HEK293 (cell line): ENCODE data around the gene FDXACB1.

ENCODE experiments used
- CTCF ChIA-PET: fragments of 350-600 bp; formaldehyde crosslinking; extraction: SDS; loops from one replicate; lab custom pipeline; 2021; ENCODE audit warnings: antibody characterized with exemption; lab: Yijun Ruan, JAX
- POLR2A ChIA-PET: fragments of 300-600 bp; formaldehyde crosslinking; extraction: SDS; loops from one replicate; lab custom pipeline; 2020; ENCODE audit warnings: antibody characterized with exemption, inconsistent platforms; lab: Yijun Ruan, JAX
- H3K27ac ChIP-seq: fragments of 200-500 bp; sonication (Bioruptor generic); 2 replicates; pipeline ENCODE4 v1.5.1; 2014; ENCODE audit warnings: low read depth, low read length, control low read depth, inconsistent platforms; ENCODE audit errors: extremely low read depth
- H3K36me3 ChIP-seq, 2 experiments: fragments of 200-500 bp in 1 of 2; sonication (Bioruptor generic) in 1 of 2; 1 replicate in 1 of 2; 2 replicates in 1 of 2; pipeline ENCODE4 v1.5.1; 2014 to 2017; ENCODE audit warnings: inconsistent platforms in 2 of 2, low read length in 2 of 2; ENCODE audit not compliant: control insufficient read depth in 2 of 2, insufficient read depth in 1 of 2
- H3K4me1 ChIP-seq: fragments of 200-500 bp; sonication (Bioruptor generic); 2 replicates; pipeline ENCODE4 v1.5.1; 2014; ENCODE audit warnings: mild to moderate bottlenecking, low read length, inconsistent platforms; ENCODE audit not compliant: control insufficient read depth, insufficient read depth
- H3K4me3 ChIP-seq: 2 replicates; pipeline ENCODE4 v1.5.1; 2011; ENCODE audit warnings: low read depth, mild to moderate bottlenecking, control low read depth, low read length, moderate library complexity
- H3K9me3 ChIP-seq: fragments of 200-500 bp; sonication (Bioruptor generic); 2 replicates; pipeline ENCODE4 v1.5.1; 2014; ENCODE audit warnings: low read depth, low read length, inconsistent platforms; ENCODE audit not compliant: control insufficient read depth, insufficient read depth
- CTCF ChIP-seq: fragments of 450-650 bp; formaldehyde crosslinking; IDR thresholded peaks from 2 replicates; pipeline ENCODE4 v1.5.1; 2016; ENCODE audit warnings: missing biosample characterization, missing genetic modification characterization
- HIC1 ChIP-seq: fragments of 450-650 bp; formaldehyde crosslinking; IDR thresholded peaks from 2 replicates; pipeline ENCODE4 v1.5.1; 2016; ENCODE audit warnings: missing biosample characterization, missing genetic modification characterization
- KLF17 ChIP-seq: fragments of 450-650 bp; formaldehyde crosslinking; IDR thresholded peaks from 2 replicates; pipeline ENCODE4 v1.5.1; 2016; ENCODE audit warnings: missing biosample characterization, missing genetic modification characterization
- PRDM10 ChIP-seq: fragments of 450-650 bp; formaldehyde crosslinking; IDR thresholded peaks from 2 replicates; pipeline ENCODE4 v1.5.1; 2016; ENCODE audit warnings: missing biosample characterization, missing genetic modification characterization
- TSHZ1 ChIP-seq: fragments of 450-650 bp; formaldehyde crosslinking; IDR thresholded peaks from 2 replicates; pipeline ENCODE4 v1.5.1; 2016; ENCODE audit warnings: missing biosample characterization, missing genetic modification characterization, borderline replicate concordance
- WT1 ChIP-seq: fragments of 450-650 bp; formaldehyde crosslinking; IDR thresholded peaks from 2 replicates; pipeline ENCODE4 v1.5.1; 2016; ENCODE audit warnings: missing biosample characterization, missing genetic modification characterization
- ZNF19 ChIP-seq: fragments of 450-650 bp; formaldehyde crosslinking; IDR thresholded peaks from 2 replicates; pipeline ENCODE4; 2016; ENCODE audit warnings: missing biosample characterization, missing genetic modification characterization, low read depth
- ZNF350 ChIP-seq: fragments of 450-650 bp; formaldehyde crosslinking; IDR thresholded peaks from 2 replicates; pipeline ENCODE4 v1.5.0; 2017; ENCODE audit warnings: missing biosample characterization, mild to moderate bottlenecking, missing genetic modification characterization
- ZNF362 ChIP-seq: fragments of 450-650 bp; formaldehyde crosslinking; IDR thresholded peaks from 2 replicates; pipeline ENCODE4 v1.5.1; 2016; ENCODE audit warnings: missing biosample characterization, missing genetic modification characterization
- ZNF416 ChIP-seq: fragments of 450-650 bp; formaldehyde crosslinking; IDR thresholded peaks from 2 replicates; pipeline ENCODE4 v1.5.1; 2016; ENCODE audit warnings: missing biosample characterization, missing genetic modification characterization
- ZNF449 ChIP-seq: fragments of 450-650 bp; formaldehyde crosslinking; IDR thresholded peaks from 2 replicates; pipeline ENCODE4 v1.5.1; 2017; ENCODE audit warnings: missing biosample characterization, mild to moderate bottlenecking, missing genetic modification characterization, moderate library complexity
- ZNF501 ChIP-seq: fragments of 450-650 bp; formaldehyde crosslinking; IDR thresholded peaks from 2 replicates; pipeline ENCODE4 v1.5.1; 2016; ENCODE audit warnings: missing biosample characterization, missing genetic modification characterization
- ZNF521 ChIP-seq: fragments of 450-650 bp; formaldehyde crosslinking; IDR thresholded peaks from 2 replicates; pipeline ENCODE4 v1.5.1; 2017; ENCODE audit warnings: missing biosample characterization, mild to moderate bottlenecking, missing genetic modification characterization

FDXACB1 gene

GRCh38 chr11:111886844-111887243 is 7.9 kb upstream of the FDXACB1 start:
- Histone ChIP-seq H3K36me3 (no peaks in the 10 kb centered on the region), H3K9me3 (no peaks in the 10 kb centered on the region), H3K4me1 (no peaks in the 10 kb centered on the region), H3K27ac (no peak overlapping the region), H3K4me3 (no peak overlapping the region)
- ChIA-PET POLR2A (interaction anchor here (0.8 kb wide), 1 partner anchor 15 kb away, joined by 3 read pairs; the partner anchor contains the start of gene ALG9), CTCF (interaction anchor here (0.6 kb wide), 1 partner anchor 49 kb away, joined by 4 read pairs; no protein-coding TSS in a partner anchor)
- TF ChIP-seq ZNF19 (tag by site-specific recombination) (no peak), HIC1 (tag by site-specific recombination) (no peak), ZNF362 (tag by site-specific recombination) (no peak), WT1 (no peak), ZNF501 (tag by site-specific recombination) (no peak), PRDM10 (tag by site-specific recombination) (no peak), ZNF350 (no peak), ZNF449 (tag by site-specific recombination) (no peak), CTCF (tag by site-specific recombination) (no peak), TSHZ1 (tag by site-specific recombination) (no peak), ZNF416 (tag by site-specific recombination) (no peak), KLF17 (tag by site-specific recombination) (no peak), ZNF521 (no peak)
